Amniotic stem cell (primary cell): Measurements from ENCODE around the gene STAB1.

ENCODE experiments used
- DNase-seq: peaks from one replicate; lab custom pipeline; 2025; lab: John Stamatoyannopoulos, UW

The STAB1 gene

DNA sequence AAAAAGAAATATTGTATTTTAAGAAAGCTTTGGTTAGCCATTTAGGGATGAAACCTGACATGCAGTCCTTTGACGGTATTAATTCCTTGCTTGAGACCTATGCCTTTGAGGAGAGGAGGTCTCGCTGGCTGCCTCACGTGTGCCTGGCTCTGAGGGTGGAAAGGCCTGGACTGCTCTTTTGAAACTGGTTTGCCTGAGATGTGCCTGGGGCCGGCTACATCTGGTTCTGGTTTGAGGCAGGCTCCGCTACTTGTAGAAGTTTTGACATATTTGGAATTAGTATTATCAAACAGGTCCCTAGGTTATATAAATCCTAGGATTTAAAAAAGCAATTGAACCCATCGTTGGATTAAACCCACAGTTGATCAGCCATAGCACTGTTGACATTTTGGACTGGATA lies 33.3 kb upstream of the STAB1 start:
- DNase-seq = no peak

DNA sequence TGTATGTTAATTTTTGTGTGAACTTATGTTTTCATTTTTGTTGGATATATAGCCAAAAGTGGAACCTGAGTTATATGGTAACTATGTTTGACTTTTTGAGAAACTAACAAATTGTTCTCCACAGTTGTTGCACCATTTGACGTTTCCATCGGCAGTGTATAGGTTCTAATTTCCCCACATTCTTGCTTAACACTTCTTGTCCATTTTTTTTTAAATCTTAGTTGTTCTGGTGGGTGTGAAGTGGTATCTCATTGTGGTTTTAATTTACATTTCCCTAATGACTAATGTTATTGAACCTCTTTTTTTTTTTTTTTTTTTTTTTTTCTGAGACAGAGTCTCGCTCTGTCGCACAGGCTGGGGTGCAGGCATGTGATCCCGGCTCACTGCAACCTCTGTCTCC lies 31.7 kb upstream of the STAB1 start:
- no peak for DNase-seq

DNA sequence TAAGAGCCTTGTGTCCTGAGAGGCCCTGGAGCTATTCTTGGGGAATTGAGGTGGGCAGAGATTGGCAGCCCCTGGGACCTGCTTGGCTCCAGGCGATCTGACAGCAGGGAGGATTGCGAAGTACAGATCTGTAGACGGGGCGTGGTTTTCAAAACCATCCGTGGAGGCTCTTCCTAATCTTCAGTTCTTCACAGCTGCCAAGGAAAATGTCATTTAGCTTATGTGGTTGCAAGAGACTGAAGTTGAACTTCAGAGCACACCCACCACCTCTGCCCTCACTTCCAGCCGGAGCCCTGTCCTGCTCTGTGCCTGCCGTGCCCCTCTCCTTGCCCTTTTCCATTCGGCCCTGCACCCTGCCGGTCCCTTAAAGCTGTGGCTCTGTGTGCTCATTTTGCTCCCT lies 26.8 kb upstream of the STAB1 start:
- no peak for DNase-seq

DNA sequence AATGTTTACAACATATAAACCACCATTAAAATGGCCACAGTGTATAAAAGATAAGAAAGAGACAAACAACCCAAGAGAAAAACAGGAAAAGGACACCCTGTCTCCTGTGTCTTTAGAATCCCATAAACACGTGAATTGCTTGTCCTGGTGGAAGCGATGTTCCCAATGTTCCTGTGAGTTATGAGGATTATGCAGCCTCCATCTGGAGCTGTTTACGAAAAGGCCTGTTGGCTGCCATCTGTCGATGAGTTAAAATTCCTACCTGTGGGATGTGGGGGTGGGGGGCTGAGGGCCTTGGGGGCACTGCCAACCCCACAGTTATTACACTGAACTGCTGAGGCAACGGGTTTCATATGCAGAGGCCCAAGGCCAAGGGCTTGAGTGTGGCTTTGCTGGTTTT lies 26.1 kb upstream of the STAB1 start:
- no peak for DNase-seq

DNA sequence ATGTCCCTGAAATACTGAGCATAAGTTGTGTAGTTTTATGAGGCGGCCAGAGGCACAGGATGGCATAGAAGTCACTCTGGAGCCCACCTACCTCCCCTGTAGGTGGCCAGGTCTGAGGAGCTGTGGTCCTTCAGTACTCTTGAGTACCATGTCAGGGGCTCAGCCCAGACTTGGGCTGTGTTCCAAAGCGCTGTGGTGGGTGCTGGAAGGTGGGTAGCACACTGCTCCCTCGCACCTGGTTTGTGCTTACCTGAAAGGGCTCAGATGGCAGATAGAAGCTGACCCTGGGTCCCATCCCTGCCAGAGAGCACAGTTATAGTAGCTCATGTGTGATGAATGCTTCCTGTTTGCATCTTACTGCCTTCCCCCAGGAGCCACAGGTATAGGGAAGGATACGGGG lies 24.2 kb upstream of the STAB1 start:
- DNase-seq = no peak

DNA sequence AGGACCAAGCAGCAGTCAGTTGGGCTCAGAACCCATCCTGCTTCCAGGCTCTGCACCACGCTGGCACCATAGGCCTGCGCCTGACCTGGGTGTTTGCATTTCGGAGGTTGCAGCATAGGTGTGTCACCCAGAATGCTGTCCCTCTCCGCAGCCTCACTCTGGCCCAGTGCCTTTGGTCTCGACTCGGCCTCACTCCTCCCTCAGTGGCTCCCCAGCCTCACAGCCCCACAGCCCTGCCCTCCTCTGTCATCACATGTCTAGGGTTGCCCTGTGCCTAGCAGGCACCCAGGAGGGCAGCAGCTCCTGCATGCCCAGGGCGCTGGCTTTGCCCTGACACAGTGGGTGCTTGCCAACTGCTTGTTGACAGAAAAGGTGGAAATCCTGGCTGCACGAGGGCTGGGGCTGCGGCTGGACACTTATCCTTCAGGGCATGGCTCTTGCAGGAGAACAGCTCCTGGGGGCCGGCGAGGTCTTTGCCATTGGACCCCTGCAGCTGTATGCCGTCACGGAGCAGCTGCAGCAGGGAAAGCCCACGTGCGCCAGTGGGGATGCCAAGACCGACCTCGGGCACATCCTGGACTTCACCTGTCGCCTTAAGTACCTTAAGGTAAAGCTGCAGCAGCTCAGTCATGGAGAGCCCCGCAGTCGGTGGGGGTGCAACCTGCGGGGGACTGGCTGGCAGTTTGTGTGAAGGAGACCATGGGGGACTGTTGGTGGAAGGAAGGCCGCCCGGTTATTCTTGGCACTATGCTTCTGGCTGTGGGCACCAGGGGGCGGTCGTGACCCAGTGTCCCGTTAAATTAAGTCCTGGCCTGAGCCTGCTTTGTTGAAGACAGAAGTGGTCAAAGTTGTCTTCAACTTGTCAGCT lies 23.5 kb upstream of the STAB1 start:
- no peak for DNase-seq

DNA sequence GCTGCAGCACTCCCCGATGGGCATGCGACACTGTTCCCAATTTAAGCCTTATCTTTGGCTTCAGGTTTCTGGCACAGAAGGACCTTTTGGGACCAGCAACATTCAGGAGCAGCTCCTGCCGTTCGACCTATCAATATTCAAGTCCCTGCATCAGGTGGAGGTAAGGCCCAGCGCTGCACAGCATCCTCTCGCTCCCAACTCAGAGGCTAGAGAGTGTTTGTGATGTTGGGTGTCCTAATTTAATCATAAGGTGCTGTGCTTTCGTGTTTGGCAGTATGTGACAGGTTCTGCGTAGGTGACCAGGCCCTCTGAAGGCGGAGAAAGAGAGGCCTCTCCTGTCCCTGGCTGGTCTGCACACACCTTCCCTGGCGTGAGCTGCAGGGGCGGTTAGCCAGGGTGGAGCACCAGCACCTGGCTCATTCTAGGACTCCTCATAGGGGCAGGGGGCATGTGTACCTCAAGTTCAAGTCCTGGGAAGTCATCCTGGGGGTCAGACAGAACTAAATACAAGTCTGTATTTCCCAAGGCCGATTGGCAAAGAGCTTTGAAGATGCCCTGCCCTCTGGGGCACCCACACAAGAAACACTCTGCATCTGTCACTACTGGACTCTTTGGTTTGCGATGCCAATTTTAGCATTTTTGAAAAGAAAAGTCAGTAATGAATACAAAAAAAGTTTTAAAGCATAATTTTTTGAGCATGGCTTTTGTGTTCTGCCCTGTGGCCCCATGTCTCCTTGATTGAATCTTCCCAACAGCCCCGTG lies 22.7 kb upstream of the STAB1 start:
- no peak for DNase-seq

DNA sequence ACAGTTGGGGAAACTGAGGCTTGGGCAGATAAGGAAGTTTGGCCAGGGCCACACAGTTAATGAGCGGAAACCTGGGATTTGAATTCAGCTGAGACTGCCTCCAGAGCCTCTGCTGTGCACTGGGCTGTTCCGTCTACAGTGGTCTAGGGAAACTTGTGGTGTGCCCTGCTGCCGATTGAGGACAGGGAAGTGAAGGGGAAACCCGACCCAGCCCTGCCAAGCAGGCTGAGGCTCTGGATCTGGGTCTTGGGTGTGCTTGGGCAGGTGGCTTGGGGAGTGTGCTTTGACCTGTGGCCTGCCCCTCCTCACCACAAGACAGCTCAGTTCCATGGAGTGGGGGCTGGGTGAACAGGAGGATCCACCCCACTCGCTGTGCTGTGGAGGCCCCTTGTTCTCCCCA lies 22.1 kb upstream of the STAB1 start:
- DNase-seq = no peak

DNA sequence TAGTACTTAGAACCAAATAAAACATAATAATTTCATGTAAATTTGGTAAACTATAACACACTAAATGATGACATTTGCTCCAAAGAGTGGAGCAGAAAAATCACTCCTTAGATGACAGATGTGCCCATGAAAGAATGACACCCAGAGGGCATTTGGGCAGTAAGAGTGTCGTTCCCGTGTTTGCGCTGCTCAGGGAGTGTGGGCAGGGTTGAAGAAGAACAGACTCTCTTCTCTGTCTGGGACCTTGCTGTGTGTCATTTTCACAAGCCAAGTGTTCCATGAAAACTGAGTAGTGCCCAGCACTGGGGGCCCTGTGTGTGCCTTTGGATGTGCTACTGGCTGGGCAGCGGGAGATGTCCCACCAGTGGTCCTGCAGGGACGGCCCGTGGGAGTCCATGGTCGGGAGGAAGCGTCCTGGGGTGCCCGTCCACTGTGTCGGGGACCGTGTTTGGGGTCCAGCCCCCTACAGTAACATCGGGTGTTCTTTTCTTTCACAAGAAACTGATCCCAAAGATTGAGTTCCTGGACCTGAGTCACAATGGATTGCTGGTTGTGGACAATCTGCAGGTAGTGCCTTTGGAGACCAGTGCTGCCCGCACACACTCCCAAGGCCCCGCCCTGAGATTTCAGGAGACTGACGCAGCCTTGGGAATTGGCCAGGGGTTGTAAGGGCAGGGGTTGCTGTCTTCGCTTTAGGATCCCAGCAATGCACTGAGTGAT lies 17.9 kb upstream of the STAB1 start:
- no peak for DNase-seq

DNA sequence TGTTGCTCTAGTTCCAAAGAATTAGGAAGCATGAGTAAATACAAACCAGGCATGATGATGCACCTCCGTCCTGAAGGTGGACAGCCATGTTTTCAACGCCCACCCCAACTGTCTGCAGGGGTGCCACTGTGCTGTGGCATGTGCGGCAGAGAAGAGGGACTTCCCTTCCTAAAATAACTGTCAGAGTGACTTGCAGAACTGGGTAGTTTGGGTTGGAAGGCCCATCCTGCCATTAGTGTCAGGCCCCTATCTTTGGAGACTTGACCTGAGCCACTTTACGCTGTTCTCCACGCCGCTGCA lies 17.4 kb upstream of the STAB1 start:
- DNase-seq = no peak

DNA sequence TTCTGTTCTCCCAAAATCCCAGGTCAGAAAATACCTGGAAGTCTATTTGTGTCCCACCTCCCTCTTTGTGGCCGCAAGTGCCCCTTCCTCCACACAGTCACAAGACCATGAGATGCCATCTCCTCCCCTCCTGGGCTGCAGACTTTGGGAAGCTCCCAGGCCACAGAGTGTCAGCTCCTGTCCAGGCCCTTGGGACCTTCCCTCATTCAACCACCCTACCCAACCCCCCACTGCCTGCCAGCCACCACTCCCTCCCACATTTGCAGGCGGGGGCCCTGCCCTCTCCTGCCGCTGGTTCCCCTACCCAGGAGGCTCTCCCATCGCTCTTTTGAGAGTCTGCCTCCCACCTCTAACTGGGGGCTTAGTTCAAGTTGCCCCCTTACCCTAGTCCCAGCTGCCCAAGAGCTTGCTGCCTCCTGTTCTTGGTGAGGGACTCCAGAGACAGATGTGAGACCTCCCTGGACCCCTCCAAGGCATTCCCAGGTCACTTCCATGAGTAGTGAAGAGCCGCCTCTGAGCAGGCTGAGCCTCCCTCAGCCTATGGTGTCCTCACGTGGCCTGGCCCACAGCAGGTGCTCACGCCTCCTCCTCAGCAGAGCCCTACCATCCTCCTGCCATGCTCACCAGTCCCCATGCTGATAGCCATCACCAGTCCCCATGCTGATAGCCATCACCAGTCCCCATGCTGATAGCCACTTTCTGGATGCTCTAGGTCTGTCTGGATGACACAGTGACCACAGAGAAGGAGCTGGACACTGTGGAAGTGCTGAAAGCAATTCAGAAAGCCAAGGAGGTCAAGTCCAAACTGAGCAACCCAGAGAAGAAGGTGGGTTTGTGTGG lies 15.9 kb upstream of the STAB1 start:
- no peak for DNase-seq

DNA sequence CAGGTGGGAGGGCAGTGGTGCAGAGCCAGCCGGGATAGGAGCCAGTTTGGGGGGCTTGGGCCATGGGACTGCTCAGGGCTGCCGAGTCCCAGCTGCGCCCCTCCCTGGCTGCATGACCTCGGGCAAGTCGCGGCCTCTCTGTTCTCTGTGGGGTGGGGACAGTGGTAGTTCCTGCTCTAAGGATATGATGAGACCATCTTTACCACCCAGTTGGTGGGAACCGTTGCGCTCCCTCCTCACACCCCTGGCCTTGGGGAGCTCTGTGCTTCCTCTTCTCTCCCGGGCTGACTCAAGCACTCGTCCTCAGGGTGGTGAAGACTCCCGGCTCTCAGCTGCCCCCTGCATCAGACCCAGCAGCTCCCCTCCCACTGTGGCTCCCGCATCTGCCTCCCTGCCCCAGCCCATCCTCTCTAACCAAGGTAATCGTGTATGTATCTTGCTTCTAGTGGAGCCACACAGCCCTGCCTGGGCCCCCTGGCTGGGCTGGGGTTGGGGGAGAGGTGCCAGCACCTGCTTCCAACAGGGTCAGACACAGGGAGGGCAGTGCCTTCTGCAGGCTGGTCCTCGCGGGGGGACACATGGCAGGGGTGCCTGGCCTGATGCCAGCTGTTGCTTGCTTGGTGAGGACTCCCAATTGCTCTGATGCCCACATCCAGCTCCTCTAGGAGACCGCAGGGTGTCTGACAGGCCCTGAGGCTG lies 15.1 kb upstream of the STAB1 start:
- no peak for DNase-seq

DNA sequence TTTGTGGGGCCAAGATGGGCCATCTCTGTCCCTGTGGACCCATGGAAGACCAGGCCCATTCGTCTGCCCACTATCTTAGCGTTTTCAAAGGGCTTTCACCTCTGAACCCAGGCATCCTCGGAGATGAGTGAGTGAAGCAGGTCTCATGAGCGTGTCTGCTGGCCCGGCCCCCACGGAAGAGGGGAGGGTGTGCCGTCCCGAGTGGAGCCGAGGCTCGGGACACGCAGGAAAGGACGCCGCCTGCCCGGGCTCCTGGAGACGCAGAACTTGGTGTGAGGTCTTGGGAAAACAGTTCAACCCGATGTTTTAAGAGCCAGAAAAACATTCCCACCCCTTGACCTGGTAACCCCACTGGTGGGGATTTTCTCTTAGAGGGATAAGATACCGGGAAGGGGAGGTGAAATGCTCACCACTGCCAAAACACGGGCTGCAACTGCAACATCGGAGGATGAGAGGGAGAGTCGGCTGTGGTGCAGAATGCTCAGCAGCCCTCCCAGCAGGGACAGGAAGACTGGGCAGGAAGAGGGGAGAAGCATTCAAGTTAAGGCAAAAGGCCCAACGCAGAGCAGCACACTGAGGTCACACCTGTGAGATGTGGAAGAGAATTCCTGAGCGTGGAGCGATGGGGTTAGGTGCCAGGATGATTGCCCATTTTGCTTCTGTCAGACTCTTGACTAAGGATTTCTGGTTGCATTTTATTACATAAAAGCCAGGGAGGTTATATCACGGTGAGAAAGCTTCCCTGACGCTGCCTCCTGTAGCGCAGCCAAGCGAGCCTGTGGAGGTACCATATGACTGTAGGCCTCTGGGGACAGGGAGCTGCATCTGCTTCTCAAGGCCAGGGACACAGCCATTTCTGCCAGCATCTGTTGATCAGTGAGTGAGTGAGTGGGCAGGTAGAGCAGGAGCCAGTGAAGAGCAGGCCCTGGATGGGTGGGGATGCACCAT lies 14.1 kb upstream of the STAB1 start:
- DNase-seq = no peak

DNA sequence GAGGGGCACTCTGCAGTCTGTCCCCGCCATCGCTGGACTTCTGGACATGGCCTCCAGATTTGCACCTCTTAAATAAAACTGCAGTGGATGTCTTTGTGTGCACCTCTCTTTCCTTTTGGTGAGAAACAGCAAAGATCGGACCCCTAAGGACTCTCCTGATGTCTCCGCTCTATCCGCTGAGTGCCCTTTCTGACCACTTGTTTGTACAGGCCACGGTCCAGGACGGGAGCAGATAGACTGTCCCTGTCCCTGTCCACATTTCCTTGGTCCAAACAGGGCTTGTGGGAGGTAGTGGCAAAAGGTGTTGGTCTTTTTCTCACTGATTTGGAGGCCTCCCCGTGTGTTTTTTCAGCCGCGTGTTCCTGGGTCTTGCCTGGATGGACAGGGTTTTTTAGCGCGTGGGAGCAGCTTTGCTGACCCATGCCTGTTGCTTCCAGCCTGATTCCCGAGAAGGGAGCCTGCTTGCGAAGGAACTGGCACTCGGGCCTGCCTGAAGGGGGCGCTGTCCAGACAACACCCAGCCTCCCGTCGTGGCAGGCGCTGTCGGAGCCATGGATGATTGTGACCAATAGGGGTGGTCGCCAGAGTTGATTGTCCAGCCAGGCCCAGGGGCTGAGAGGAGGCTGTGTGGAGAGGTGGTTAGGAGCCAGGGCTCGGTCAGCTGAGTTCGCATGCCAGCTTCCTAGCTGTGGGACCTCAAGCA lies 13.2 kb upstream of the STAB1 start:
- DNase-seq = no peak

DNA sequence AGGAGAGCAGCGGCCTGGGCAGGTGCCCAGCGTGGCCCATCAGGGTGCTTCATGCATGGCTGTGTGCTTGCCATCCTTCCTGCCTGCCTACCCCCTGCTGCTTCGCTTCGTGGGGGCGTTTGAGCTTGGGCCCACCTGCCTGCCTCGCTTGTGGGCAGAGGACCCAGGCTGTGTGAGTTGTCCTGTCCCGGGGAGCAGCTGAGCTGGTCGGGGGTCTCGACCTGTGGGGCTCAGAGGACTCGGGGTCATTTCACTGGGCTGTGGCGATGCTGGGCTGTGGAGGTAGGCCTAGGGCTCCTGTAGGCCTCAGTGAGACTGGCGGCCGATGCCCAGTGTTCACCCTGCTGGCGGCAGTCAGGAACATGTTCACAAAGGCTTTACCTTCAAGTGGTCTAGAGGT lies 12.1 kb upstream of the STAB1 start:
- DNase-seq = no peak

DNA sequence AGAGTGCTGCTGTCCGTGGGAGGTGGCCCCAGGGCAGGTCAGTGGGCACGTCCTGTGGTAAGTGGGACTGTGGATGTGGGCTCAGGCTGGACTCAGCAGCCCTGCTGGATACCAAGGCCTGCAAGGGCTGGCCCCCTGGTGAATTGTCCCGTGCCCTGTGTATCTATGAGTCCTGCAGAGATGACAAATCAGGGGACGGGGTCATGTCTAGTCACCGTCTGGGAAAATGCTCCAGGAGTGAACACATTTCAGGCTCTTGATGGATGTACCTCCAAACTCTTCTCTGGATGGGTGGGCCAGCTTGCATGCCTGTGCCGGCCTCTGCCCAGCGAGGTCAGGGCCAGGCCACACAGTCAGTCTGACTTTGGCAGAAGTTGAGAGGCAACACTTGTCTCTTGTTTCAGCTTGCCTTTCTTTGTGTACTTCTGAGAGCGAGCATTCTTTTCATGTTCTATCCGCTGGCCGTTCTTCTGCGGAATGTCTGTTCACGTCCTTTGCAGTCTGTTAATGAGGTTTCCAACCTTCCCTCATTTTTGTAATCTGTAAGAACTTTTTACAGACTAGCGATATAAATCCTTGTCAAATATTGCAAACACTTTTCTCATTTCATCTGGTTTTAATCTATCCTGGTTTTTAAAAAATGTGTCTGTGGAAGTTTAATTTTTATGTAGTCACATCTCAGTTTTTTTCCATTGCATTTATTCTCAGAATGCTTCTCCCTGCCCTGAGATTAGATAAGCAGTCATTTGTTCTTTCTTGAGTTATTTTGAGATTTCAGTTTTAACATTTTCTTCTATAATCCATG lies 11.4 kb upstream of the STAB1 start:
- no peak for DNase-seq

DNA sequence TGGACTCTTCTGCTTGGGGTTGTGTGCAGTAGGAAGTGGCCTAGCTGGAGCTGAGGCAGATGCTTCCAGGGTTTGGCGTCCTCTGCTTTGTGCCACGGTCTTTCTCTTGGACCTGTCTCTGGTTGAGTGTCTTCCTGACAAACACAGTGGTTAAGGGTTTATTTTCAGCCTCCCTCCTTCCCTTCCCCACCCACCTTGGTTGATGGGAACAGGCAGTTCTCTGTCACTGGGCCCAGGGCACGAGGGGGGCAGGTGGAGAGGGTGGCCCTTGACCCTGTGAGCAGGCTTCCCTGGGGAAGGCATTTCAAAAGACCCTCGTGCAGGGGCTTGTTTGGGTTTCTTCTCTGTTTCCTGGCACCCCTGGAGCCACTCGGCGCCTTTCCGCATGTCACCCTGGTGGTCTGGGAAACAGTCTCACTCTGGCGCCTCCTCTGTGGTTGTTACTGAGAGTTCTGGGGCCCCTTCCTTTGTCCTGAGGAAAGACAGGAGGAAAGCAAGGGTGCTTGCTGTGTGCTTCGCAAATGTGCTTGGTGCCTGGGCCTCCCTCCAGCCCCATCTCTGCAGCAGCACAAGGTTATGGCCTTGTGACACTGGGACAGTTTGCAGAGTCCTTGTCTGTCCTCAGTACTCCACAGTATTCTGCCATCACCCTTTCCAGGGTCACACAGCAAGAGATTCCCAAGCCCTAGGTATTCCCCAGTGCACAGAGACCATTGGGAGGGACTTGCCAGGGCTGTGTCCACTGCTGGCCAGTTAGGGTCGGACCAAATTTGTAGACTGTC lies 10.3 kb upstream of the STAB1 start:
- DNase-seq = no peak
